GM18951 (cell line): ENCODE results near the gene KCNJ3.

Experiments
- POLR2A ChIP-seq: IDR thresholded peaks from 4 replicates; pipeline ENCODE4 v1.6.1; 2011; ENCODE audit warnings: mild to moderate bottlenecking; ENCODE audit not compliant: insufficient read length, insufficient read depth; ENCODE audit errors: extremely low read depth
- in situ Hi-C: fragments of 300-500 bp; cut with MboI; formaldehyde crosslinking; loops from one replicate; pipeline ENCODE4 v1.12.0; 2022; ENCODE audit warnings: low sequenced_read_pairs, mixed read lengths, inconsistent platforms; ENCODE audit not compliant: unreplicated experiment

The KCNJ3 gene

DNA sequence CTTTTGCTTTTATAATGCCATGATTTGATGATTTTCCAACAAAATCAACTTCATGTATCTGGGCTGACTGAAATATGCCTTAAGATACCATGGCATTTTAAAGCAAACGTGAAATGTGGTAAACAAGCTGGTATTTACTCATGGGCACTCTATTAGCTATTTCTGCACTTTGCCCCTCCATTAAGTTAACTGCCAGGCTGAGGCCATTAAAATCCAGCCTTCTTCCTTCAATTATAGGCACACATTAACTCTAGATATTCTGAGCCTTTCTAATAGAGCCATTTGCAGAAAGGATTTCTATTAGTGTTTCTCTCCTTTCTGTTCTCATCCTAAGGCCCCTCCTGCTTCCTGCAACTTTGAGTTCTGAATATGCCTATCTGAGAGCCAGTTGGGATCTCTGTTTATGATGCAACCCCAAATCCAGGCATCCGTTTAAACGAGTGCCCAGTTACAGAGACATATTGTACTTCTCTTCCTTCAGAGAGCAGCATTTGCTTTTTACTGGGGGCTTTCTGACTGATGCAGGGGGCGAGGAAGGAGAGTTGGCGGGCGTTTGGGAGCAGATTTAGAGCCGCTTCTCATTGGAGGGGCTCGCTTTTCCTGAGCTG is 1.6 kb upstream of the KCNJ3 start:
- in situ Hi-C loops = no loop called here
- no peak for TF ChIP-seq POLR2A

DNA sequence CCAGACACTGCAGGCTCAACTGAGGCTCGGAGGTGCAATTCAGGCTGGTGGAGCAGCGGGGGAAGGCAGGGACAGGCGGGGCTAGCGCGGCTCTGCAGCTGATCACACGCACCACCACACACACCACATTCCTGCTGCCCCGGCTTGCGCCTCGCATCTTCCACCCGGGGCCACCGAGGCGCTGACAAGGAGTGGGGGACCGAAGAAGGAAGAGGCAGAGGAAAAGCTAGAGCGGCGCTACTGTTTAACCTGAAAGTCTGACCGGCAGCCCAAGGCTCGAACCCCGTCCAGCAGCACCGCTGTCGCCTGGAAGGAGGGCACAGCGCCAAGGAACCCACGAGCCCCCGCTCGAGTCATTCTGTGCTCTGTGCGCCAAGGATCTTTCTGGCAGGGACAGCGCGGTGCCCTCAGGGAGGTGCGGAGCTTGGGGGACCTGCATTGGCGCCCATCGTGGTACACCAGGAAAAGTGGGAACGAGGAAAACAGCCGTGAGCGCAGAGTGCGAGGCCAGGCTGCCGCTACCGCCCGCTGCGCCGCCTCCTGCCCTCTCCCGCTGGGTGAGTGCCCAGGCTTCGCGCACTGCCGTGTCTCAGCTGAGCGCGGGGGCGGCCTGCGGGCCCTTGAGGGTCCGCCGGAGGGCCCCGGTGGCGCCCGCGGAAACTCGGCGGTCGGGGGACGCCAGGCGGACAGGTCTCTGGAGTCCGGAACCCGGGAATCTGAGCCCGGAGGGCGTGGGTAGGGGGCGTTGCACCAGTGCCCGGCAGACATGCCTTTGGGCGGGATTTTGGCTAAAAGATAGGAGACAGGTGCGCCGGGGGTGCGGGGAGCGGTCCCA is 860 bp upstream of the KCNJ3 start:
- in situ Hi-C loops = no loop called here
- TF ChIP-seq POLR2A = no peak

DNA sequence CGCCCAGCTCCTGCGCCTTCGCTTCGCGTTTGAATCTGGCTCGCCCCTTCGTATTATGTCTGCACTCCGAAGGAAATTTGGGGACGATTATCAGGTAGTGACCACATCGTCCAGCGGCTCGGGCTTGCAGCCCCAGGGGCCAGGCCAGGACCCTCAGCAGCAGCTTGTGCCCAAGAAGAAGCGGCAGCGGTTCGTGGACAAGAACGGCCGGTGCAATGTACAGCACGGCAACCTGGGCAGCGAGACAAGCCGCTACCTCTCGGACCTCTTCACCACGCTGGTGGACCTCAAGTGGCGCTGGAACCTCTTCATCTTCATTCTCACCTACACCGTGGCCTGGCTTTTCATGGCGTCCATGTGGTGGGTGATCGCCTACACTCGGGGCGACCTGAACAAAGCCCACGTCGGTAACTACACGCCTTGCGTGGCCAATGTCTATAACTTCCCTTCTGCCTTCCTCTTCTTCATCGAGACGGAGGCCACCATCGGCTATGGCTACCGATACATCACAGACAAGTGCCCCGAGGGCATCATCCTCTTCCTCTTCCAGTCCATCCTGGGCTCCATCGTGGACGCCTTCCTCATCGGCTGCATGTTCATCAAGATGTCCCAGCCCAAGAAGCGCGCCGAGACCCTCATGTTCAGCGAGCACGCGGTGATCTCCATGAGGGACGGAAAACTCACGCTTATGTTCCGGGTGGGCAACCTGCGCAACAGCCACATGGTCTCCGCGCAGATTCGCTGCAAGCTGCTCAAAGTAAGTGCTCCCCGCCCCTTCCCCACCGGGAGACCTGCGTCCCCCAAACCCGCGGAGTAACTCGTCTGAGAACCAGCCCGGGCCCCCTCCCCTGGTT is 453 bp downstream of the KCNJ3 start:
- in situ Hi-C loops = no loop called here
- no peak for TF ChIP-seq POLR2A

DNA sequence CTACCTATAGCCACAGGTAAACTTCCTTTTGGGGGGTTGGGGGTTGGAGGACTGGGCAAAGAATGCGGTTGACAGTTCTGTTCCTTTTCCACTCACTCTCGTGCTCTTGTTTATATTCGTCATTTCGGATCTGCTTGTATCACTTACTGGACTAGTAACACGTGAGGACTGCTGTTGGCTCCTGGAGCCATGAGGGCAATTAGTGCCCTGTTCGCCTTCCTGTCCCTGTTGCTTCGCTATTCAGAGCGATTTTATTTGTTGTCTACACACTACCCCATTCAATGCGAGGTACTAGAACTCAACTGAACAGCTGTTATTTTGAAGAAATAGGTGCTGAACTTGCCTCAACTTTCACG is 1.1 kb downstream of the KCNJ3 start:
- in situ Hi-C loops = no loop called here
- TF ChIP-seq POLR2A = no peak

DNA sequence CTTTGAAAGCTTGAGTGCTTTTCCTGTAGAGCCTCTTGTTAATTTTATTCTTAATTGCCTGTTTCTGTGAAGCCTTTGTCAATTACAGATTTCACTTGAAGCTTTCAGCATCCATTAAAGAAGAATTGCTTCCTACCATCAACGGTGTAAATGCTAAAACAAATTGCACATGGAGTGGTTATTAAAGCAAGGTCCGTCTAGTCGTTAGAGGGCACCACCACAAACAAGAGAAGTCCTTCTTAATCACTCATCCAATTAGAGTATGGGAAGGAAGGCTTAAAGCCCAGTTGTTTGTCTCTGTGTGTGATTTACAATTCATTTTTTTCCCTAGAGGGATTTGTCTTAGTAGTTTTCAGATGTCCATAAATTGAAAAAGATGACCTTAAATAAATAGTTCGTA is 1.6 kb downstream of the KCNJ3 start:
- no peak for TF ChIP-seq POLR2A

DNA sequence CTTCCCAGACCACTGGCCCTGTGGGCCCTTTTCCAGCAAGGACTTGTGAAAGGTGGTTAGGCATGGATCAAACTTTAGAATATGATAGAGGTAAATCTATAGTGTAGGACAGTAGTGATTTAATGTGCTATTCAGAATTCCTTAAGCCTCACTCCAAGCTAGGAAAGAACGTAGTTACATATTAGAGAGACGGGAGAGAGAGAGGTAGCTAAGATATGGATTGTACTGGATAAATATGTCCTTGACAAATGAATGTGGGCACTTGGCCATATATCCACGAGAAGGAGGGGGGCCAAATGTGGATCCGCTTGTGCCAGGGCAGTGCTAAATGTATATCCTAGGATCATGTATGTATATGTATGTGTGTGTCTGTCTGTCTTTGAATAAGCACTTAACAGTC is 6.5 kb downstream of the KCNJ3 start:
- in situ Hi-C loops = no loop called here

More for the DNA sequence above, 1.6 kb downstream of the KCNJ3 start:
- in situ Hi-C loops = no loop called here

DNA sequence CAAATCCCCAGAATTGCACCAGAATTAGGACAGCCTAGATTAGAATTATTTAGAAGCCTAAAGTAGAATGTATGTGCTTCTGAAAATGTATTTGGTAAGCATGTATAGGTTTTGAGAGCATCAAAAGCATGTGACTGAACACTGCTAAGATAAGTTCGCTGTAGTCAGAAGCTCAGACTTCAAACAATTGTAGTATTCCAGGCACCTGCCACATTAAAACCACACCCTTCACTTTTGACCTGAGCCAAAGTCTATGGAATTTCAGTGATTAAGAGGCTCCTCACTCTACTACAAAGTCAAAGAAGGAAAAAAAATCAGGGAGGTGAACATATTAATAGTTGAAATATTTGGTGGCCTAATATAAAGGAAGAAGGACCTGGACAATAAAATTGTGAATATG is 8.2 kb downstream of the KCNJ3 start:
- in situ Hi-C loops = no loop called here
- TF ChIP-seq POLR2A = no peak

More for the DNA sequence above, 6.5 kb downstream of the KCNJ3 start:
- no peak for TF ChIP-seq POLR2A

DNA sequence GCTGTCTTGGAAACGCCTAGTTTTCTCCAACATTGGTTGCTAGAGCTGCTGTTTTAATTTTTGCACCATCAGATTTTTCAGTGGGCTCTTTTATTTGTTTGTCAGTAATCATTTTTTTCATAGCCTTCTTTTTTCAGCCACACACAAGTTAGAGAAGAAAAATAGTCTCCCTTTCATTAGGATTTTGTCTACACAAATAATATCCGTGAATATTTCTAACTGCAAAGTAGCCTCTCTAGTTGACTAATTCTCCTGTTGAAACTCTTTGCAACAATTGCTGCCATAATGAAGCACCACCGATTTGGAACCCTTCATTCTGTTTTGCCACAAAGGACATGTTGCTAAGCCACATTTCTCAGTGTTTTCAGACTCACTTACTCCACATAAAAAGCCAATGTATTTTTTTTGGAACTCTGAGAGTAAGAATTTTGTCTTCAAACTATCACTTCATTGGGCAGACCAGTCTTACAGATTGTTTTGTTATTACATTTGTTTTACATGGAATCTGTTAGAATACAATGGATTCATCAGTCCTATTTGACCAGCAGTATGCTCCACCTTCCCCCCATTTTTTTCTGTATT is 9.6 kb downstream of the KCNJ3 start:
- in situ Hi-C loops = no loop called here
- no peak for TF ChIP-seq POLR2A

DNA sequence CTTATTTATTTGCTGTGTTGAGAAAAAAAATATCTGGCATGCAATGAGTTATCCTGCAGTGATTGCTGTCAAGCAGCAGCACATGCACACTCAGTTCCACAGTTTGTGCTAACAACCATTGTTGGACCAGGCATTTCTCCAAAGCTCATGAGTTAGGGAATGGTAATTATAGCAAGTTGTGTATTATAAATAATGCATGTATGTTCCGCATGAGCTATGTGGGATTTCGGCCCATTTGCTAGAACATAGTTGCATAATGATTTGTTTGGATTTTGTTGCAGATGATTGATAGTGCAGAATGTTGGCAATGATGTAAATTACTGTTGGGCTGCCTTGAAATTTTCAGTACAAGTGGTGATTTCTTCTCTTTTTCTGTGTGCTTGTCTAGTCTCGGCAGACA is 10.7 kb downstream of the KCNJ3 start:
- no peak for TF ChIP-seq POLR2A
- in situ Hi-C loops = no loop called here

DNA sequence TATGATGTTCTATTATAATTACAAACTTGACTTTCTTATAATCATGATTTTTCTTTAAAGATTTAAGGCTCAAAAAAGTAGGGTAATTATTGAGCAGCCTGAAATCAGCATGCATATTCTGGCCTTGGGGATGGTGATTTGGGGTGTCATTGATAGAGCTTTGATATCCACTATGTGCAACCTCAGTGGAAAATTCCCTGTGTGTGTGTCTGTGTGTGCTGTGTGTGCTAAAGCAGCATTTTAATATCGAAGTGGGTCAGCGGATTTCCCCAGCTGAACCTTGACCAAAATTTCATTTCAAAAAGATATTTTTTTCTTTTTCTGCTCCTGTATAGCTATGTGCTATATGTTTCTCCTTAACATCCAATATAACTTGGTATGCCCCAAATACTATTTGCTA is 11.6 kb downstream of the KCNJ3 start:
- in situ Hi-C loops = no loop called here
- TF ChIP-seq POLR2A = no peak

DNA sequence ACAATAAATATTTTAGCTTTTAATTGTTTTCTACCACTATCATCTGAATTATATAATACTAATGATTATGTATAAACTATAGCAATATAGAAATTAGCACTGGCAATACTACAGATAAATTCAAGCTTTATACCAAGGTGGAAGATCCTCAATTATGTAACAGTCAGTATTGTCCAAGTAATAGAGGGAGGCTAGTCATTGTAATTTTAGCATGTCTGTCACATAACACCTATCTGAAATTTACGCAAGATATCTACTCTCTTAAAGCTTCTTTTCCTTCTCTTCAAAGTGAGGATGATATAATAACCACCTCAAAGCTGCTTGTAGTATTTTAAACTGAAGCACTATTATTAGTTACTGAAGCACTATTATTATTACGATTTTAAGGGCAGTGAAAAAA is 12.2 kb downstream of the KCNJ3 start:
- no peak for TF ChIP-seq POLR2A
- in situ Hi-C loops = no loop called here

DNA sequence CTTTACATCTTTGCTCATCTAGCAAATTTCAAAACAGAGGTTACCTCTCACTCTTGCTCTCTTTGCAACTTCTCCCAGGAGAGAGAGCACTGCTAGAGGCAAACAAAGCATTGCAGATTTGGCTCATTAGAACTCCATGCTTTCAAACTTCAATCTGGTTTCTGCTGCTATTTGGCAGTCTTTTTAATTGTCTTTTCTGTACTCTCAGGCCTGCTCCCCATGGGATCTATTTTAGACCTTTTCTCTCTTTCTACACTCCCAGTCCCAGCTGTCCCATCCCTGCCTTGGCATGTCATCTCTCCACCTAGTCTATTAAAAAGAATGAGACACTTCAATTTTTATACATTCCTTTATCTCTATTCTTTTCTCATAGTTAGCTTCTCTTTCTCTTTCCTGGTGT is 15.2 kb downstream of the KCNJ3 start:
- in situ Hi-C loops = no loop called here

DNA sequence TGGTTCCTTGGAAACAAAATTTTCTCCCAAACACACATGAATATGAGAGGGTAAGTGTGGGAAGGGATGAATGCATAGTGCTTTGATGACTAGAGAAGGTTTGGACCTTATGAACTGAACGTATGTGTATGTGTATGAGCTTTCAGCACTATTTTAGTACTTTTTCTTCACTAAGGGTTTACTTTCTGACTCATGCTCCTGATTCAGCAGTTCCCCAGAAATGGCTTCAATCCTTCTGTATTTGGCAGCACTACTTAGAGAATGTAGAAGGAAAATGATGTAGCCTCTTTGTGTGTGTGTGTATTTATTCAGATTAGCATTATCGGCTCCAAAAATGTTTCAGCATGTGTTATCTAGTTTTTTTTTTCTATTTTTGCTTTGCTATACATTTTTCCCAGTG is 22.2 kb downstream of the KCNJ3 start:
- in situ Hi-C loops = no loop called here

More for the DNA sequence above, 15.2 kb downstream of the KCNJ3 start:
- TF ChIP-seq POLR2A = no peak

DNA sequence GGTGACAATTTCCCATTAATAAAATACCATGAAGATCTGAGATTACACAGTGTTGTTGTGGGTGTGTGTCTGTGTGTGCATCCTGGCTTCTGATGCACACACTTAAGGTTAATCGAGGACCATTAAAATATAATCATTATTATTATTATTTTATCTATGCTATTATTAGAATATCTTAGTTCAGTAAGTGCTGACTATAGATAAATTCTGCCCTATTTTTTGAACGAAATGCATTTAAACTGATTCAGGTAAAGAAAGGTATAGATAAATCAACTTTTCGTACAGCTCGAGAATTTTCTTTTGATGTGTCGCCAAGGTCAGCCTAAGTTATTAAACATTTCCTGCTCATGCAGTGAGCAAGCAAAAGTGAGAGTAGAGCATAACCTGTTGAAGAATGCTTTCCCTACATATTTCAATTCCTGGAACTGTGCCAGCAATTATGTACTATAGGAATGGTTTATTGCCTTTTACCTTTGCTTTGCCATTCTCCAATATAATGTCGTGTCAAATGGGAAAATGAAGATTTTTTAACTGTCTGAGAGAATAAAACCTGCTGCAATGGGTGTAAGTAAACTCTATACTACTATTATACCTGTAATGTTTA is 25.8 kb downstream of the KCNJ3 start:
- in situ Hi-C loops = no loop called here

More for the DNA sequence above, 22.2 kb downstream of the KCNJ3 start:
- TF ChIP-seq POLR2A = no peak

More for the DNA sequence above, 25.8 kb downstream of the KCNJ3 start:
- no peak for TF ChIP-seq POLR2A
